ENCODE measurements around the gene TMEM43.
"Not testable (repeated sequence)": the region's sequence is repeated elsewhere in the genome, so short reads cannot be mapped to it uniquely, and the experiment has no call there.

The TMEM43 gene
- 119 to 151 reads per million in 2 experiments for total RNA-seq

GRCh38 chr3:14124615-14125192 is at the start of gene TMEM43, which contains the start of gene CHCHD4:
TMEM43 (plus strand) TSS chr3:14125052; CDS start chr3:14125194, 142 bp downstream.
CHCHD4 (minus strand) TSS chr3:14124870; CDS start chr3:14124676, 194 bp downstream.
- DNase-seq (ENCODE audit: low read depth), result peak; percentile 98

- not testable (repeated sequence) for DNase-seq (ENCODE audit: low read depth)
These were observed 49.6 kb upstream of the TMEM43 start for GRCh38 chr3:14075233-14075632.

- DNase-seq (ENCODE audit: low read depth), result no peak
These were observed 47.5 kb upstream of the TMEM43 start for GRCh38 chr3:14077310-14077709.

- DNase-seq (ENCODE audit: low read depth), result no peak
These were observed 42.7 kb upstream of the TMEM43 start for GRCh38 chr3:14082108-14082657.

- not testable (repeated sequence) for DNase-seq (ENCODE audit: low read depth)
These were observed 37.4 kb upstream of the TMEM43 start for GRCh38 chr3:14087461-14087860.

GRCh38 chr3:14091959-14092358 is 32.9 kb upstream of the TMEM43 start:
- not testable (repeated sequence) for DNase-seq (ENCODE audit: low read depth)

GRCh38 chr3:14092464-14092863 is 32.4 kb upstream of the TMEM43 start:
- DNase-seq (ENCODE audit: low read depth), result no peak

GRCh38 chr3:14093831-14094230 is 31.0 kb upstream of the TMEM43 start:
- no peak for DNase-seq (ENCODE audit: low read depth)

- DNase-seq (ENCODE audit: low read depth), result no peak
These were observed 28.1 kb upstream of the TMEM43 start for GRCh38 chr3:14096742-14097141.

- DNase-seq (ENCODE audit: low read depth), result no peak
These were observed 27.0 kb upstream of the TMEM43 start for GRCh38 chr3:14097616-14098391.

GRCh38 chr3:14109821-14110220 is 15.0 kb upstream of the TMEM43 start:
- DNase-seq (ENCODE audit: low read depth), result not testable (repeated sequence)

GRCh38 chr3:14110699-14111098 is 14.2 kb upstream of the TMEM43 start:
- no peak for DNase-seq (ENCODE audit: low read depth)

GRCh38 chr3:14113965-14114635 is 10.8 kb upstream of the TMEM43 start:
- DNase-seq (ENCODE audit: low read depth), result no peak

- no peak for DNase-seq (ENCODE audit: low read depth)
These were observed 7.1 kb upstream of the TMEM43 start for GRCh38 chr3:14117468-14118399.

GRCh38 chr3:14118400-14119381 is 6.2 kb upstream of the TMEM43 start:
- no peak for DNase-seq (ENCODE audit: low read depth)

- no peak for DNase-seq (ENCODE audit: low read depth)
These were observed 5.2 kb upstream of the TMEM43 start for GRCh38 chr3:14119651-14120050.

GRCh38 chr3:14120111-14120920 is 4.5 kb upstream of the TMEM43 start:
- no peak for DNase-seq (ENCODE audit: low read depth)

- not testable (repeated sequence) for DNase-seq (ENCODE audit: low read depth)
These were observed 3.9 kb upstream of the TMEM43 start for GRCh38 chr3:14120921-14121448.

- no peak for DNase-seq (ENCODE audit: low read depth)
These were observed 3.0 kb upstream of the TMEM43 start for GRCh38 chr3:14121859-14122258.
